HFFc6 (cell line): Measurements from ENCODE around the gene ACTRT2. TPM values are rescaled to one million over a fixed set of nuclear protein-coding genes. Genes with fewer than 3 reads are reported as not detected.

Source experiments
- DNase-seq: peaks from one replicate; pipeline ENCODE4 v3.0.0-alpha.2; 2018
- H3K27ac Mint-ChIP-seq: 2 replicates; pipeline ENCODE4 v1.8.0; 2020; ENCODE audit warnings: mild to moderate bottlenecking, mixed read lengths
- H3K27me3 Mint-ChIP-seq: 2 replicates; pipeline ENCODE4 v1.8.0; 2021; ENCODE audit warnings: mild to moderate bottlenecking, moderate library complexity, mixed read lengths; ENCODE audit not compliant: insufficient read depth
- H3K36me3 Mint-ChIP-seq: 2 replicates; pipeline ENCODE4 v1.8.0; 2021; ENCODE audit warnings: low read depth, mixed read lengths
- H3K4me1 Mint-ChIP-seq: 2 replicates; pipeline ENCODE4 v1.8.0; 2020; ENCODE audit warnings: low read depth, mixed read lengths
- H3K4me3 Mint-ChIP-seq: 2 replicates; pipeline ENCODE4 v1.8.0; 2020; ENCODE audit warnings: mild to moderate bottlenecking, moderate library complexity, mixed read lengths
- H3K9me3 Mint-ChIP-seq: 2 replicates; pipeline ENCODE4 v1.8.0; 2020; ENCODE audit warnings: mild to moderate bottlenecking, mixed read lengths
- long read RNA-seq: library from polyadenylated mRNA; unstranded; transcript quantifications from one replicate; pipeline ENCODE4 v2.0.0, GENCODE V29; 2019
- total RNA-seq, 6 experiments: library from RNA; stranded (reverse); fragmentation: NEBNext Ultra II Directional; extraction: Animal tissue kit (Norgen Biotek cat#: 25700); gene quantifications; 2 replicates in 1 of 6; 3 replicates in 5 of 6; pipeline ENCODE4 v1.2.3, GENCODE V29; 2021
- TF ChIP-seq, protein P1 (sequence below): fragments of 200-600 bp; sonication (generic); IDR thresholded peaks from 2 replicates; pipeline ENCODE4 v1.5.0; 2021; ENCODE audit warnings: antibody characterized with exemption, mild to moderate bottlenecking

ACTRT2 gene
- total RNA-seq, result not detected
- long read RNA-seq, result 0 reads

DNA sequence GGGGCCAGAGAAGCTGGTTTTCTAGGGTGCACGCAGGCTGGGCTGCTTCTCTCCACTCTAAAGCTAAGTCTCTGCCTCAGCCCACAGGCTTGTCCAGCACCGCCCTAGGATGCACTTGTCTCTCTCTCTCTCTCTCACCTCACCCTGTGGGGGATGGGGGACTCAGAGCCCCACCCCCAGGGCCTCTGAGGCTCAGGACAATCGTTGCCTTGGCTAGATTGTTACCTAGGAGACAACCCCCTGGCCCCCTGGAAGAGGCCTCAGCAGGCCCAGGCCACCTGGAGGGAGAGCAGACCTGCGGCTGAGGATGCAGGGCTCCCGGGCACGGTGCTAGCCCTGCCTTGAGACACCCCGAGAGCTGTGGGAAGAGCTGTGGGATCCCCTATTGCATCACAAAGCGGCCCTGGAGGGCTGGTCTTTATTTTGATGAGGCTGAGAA, at the start of gene ACTRT2:
TSS of gene ACTRT2 (plus strand) at position 235 of the 439 bp plus-strand sequence. CDS start 220 bp downstream, outside the sequence.
- Mint-ChIP-seq H3K4me1 (no peaks in the 10 kb centered on the region), H3K4me3 (no peak within 1 kb of the TSS)
- DNase-seq, result no peak

DNA sequence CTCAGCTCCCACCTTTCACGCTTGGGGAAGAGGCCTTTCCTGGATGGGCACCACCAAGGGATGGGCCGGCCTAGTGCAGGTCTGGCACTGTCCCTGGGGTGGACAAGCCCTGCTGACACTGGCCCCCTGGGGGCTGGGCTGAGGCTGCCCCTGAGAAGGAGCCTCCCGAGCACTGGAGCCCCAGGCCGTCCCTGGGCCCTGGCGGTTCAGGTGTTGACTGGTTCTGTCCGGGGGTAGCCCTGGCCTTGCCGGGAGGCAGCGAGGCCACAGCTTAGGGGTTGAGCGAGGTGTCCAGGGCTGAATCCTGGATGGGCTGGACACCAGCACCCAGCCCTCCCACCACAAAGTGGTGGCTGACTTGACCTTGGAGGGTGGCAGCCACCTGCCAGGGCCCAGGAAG, 49.7 kb upstream of the ACTRT2 start:
- no peak for DNase-seq
- Mint-ChIP-seq H3K4me3 (no peak overlapping the region), H3K27me3 (no peaks in the 10 kb centered on the region), H3K36me3 (no peaks in the 10 kb centered on the region), H3K4me1 (no peaks in the 10 kb centered on the region), H3K9me3 (peaks cover 24% of the 10 kb centered on the region; the same call in 1 of the 2 replicates), H3K27ac (no peak overlapping the region)
- TF ChIP-seq, protein P1, sequence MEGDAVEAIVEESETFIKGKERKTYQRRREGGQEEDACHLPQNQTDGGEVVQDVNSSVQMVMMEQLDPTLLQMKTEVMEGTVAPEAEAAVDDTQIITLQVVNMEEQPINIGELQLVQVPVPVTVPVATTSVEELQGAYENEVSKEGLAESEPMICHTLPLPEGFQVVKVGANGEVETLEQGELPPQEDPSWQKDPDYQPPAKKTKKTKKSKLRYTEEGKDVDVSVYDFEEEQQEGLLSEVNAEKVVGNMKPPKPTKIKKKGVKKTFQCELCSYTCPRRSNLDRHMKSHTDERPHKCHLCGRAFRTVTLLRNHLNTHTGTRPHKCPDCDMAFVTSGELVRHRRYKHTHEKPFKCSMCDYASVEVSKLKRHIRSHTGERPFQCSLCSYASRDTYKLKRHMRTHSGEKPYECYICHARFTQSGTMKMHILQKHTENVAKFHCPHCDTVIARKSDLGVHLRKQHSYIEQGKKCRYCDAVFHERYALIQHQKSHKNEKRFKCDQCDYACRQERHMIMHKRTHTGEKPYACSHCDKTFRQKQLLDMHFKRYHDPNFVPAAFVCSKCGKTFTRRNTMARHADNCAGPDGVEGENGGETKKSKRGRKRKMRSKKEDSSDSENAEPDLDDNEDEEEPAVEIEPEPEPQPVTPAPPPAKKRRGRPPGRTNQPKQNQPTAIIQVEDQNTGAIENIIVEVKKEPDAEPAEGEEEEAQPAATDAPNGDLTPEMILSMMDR, result no peak

More for the DNA sequence above, at the start of gene ACTRT2:
- TF ChIP-seq, protein P1, result no peak
- Mint-ChIP-seq H3K27me3 (no peaks in the 10 kb centered on the region; the same call in 1 of the 2 replicates), H3K27ac (no peak within 1 kb of the TSS), H3K9me3 (peaks cover 24% of the 10 kb centered on the region), H3K36me3 (peaks cover 3% of the 10 kb centered on the region; the same call in 1 of the 2 replicates)

DNA sequence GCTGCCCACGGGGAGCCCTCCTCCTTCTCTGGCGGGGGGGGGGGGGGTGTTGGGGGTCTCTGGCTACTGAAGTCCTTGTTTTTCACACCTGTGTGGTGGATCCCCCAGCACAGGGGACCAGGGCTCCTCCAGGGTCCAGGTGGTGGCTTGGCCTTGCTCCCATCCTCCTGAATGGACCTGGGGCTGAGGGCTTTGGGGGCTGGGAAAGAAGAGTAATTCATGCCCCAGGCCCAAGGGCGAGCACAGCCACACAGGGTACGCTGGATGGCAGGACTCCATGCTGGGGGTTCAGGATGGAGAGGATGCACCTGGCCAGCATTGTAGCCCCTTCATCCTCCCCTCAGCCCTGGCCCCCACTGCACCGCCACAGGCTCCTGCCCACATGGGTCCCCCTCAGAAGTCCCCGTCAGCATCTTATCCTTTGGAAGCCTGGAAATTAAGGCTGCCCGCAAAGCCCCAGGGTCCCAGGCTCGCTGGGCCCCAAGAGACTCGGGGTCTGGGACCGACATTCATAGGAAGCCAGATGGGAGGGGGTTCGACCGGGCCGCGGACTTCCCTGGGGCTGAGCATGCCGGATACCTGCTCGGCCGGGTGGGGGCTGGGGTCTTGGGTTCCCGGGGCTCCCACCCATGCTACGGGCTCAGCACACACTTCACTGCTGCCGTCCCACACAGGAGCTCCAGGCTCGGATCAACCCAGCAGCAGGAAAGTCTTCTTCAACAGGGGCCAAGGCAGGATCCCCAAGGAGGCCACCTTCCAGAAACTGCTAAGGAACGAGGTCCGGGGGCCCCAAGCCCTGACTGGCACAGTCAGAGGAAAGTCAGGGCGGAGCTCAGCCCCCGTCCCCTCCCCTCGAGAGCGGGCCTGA, 49.0 kb upstream of the ACTRT2 start:
- H3K36me3 Mint-ChIP-seq, result no peaks in the 10 kb centered on the region

DNA sequence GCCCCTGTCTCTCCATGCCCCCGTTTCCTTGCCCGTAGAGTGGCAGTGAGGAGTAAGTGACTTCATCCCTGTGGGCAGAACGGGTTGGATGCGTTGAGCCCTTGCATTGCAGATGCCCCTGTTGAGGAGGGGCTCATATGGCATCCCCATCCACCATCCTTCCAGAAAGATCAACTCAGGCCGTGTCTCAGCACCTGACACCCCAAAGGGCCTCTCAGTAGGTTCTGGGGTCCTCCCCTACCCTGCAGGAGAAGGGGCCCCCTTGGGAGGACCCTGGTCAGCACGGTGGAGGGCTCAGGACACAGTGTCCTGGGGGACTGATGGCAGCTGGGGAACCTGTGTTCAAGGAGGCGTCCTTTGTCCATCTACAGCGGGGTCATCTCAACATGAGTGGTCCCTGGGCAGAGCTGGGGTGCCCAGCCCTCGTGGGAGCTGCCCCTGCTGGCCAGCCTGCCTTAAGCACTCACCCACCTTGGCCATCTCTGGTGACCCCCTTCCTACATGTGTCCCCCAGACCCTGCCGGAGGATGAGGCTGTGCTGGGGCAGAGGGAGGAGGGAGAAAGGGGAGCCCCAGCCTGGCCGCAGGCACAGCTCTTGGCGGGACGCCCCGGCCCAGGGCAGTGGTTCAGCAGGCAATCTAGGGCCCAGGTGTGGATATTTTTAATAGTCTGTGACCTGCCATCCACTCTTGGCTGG, 48.2 kb upstream of the ACTRT2 start:
- TF ChIP-seq, protein P1, result no peak
- no peaks in the 10 kb centered on the region for H3K36me3 Mint-ChIP-seq
- no peaks in the 10 kb centered on the region for H3K4me1 Mint-ChIP-seq
- no peak for DNase-seq
- no peaks in the 10 kb centered on the region for H3K27me3 Mint-ChIP-seq
- no peak overlapping the region for H3K27ac Mint-ChIP-seq
- H3K4me3 Mint-ChIP-seq, result no peak overlapping the region
- peaks cover 19% of the 10 kb centered on the region; the same call in 1 of the 2 replicates for H3K9me3 Mint-ChIP-seq

More for the DNA sequence above, 49.0 kb upstream of the ACTRT2 start:
- Mint-ChIP-seq H3K27me3 (no peaks in the 10 kb centered on the region), H3K4me1 (no peaks in the 10 kb centered on the region), H3K4me3 (no peak overlapping the region), H3K27ac (no peak overlapping the region), H3K9me3 (peaks cover 23% of the 10 kb centered on the region; the same call in 1 of the 2 replicates)
- TF ChIP-seq, protein P1, result no peak
- DNase-seq, result no peak

DNA sequence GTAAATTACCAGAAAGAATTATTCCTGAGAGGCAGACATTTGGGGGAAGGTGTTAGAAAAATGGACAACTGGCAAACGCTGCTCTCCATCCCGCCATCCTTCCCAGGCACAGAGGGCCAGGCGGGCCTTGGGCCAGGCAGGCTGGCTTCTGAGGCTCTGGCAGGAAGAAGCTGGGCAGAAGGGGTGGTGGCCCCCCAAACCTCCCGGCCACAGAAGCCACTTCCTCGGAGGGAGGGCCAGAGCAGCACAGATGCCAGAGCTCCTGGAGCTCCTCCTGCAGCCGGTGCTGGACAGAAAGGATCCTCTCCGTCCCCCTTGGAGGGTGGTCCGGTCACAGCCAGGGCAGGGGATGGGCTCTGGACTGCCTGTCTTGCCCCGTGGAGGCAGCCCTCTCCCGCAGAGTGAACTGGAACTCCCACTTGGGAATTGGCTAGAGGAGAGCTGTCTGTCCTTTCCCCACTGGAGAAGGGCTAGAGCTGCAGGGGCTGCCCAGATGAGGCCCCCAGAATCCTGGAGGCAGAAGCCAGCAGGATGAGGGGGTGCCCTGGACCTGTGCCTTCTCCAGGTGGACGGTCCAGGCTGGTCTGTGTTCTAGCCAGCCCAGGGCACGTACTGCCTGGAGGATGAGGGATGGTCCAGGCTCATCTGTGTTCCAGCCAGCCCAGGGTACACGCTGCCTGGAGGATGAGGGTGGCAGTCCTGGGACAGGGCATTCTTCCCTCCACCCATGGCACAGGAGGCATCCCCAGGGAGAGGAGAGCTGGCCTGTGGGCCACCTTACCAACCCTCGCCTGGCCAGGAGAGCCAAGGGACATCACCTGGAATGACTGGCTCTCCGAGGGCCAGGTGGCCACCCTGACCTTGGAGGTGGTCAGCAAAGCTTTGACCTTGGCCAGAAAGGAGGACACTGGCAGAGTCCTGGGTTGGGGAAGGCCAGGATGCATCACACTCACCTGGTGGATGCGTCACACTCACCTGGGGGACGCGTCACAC, 47.4 kb upstream of the ACTRT2 start:
- H3K9me3 Mint-ChIP-seq, result peaks cover 15% of the 10 kb centered on the region; the same call in 1 of the 2 replicates
- no peak overlapping the region for H3K27ac Mint-ChIP-seq
- TF ChIP-seq, protein P1, result no peak
- H3K4me1 Mint-ChIP-seq, result no peaks in the 10 kb centered on the region
- DNase-seq, result no peak
- H3K36me3 Mint-ChIP-seq, result no peaks in the 10 kb centered on the region
- H3K4me3 Mint-ChIP-seq, result no peak overlapping the region
- H3K27me3 Mint-ChIP-seq, result no peaks in the 10 kb centered on the region
